ENCODE data around the gene ERBIN.
"Not testable (repeated sequence)": the region's sequence is repeated elsewhere in the genome, so short reads cannot be mapped to it uniquely, and the experiment has no call there.

DNA sequence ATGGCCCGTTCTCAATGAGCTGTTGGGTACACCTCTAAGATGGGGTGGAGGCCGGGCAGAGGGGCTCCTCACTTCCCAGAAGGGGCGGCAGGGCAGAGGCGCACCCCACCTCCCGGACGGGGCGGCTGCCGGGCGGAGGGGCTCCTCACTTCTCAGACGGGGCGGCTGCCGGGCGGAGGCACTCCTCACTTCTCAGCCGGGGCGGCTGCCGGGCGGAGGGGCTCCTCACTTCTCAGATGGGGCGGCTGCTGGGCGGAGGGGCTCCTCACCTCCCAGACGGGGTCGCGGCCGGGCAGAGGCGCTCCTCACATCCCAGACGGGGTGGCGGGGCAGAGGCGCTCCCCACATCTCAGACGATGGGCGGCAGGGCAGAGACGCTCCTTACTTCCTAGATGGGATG lies 31.3 kb downstream of the ERBIN start:
- TF ChIP-seq, protein P1, sequence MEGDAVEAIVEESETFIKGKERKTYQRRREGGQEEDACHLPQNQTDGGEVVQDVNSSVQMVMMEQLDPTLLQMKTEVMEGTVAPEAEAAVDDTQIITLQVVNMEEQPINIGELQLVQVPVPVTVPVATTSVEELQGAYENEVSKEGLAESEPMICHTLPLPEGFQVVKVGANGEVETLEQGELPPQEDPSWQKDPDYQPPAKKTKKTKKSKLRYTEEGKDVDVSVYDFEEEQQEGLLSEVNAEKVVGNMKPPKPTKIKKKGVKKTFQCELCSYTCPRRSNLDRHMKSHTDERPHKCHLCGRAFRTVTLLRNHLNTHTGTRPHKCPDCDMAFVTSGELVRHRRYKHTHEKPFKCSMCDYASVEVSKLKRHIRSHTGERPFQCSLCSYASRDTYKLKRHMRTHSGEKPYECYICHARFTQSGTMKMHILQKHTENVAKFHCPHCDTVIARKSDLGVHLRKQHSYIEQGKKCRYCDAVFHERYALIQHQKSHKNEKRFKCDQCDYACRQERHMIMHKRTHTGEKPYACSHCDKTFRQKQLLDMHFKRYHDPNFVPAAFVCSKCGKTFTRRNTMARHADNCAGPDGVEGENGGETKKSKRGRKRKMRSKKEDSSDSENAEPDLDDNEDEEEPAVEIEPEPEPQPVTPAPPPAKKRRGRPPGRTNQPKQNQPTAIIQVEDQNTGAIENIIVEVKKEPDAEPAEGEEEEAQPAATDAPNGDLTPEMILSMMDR (IDR thresholded peaks at IDR 0.05) = not testable (repeated sequence)
- TF ChIP-seq POLR2A (IDR thresholded peaks at IDR 0.05) = not testable (repeated sequence)
